Measurements from ENCODE around the gene PSAT1. TPM values are rescaled to one million over a fixed set of nuclear protein-coding genes. Genes with fewer than 3 reads are reported as not detected.

PSAT1 gene
- 261 and 357 TPM in 2 replicates for total RNA-seq (ENCODE audit: low replicate concordance)

- Histone ChIP-seq H3F3A (ENCODE audit: low read depth) (peaks cover 14% of the 10 kb centered on the region), H3K4me3 (peak within 1 kb of the TSS; percentile 82), H3K79me2 (ENCODE audit: low read depth) (peaks cover 52% of the 10 kb centered on the region), H3K9ac (peak within 1 kb of the TSS; percentile 69), H3K36me3 (peaks cover 21% of the 10 kb centered on the region), H3K27ac (peak within 1 kb of the TSS; percentile 84), H3K9me3 (ENCODE audit: low read depth) (no peaks in the 10 kb centered on the region), H2AFZ (replicated peaks) (peak within 1 kb of the TSS; percentile 81), H3K4me2 (peak within 1 kb of the TSS; percentile 90), H4K20me1 (ENCODE audit: low read depth) (peaks cover 9% of the 10 kb centered on the region), H3K27me3 (no peaks in the 10 kb centered on the region), H3K4me1 (peaks cover 15% of the 10 kb centered on the region)
- Mint-ChIP-seq H3K36me3 (peaks cover 18% of the 10 kb centered on the region), H3K4me3 (peak within 1 kb of the TSS; percentile 98), H3K4me1 (peaks cover 34% of the 10 kb centered on the region), H3K9me3 (no peaks in the 10 kb centered on the region), H3K27me3 (ENCODE audit: insufficient read depth, low read depth) (peaks cover 3% of the 10 kb centered on the region), H3K27ac (peak within 1 kb of the TSS; percentile 97)
- peak; percentile 97 for DNase-seq (ENCODE audit: low spot score)
- TF ChIP-seq EZH2 (IDR thresholded peaks at IDR 0.05): no peak
- TF ChIP-seq, protein P1, sequence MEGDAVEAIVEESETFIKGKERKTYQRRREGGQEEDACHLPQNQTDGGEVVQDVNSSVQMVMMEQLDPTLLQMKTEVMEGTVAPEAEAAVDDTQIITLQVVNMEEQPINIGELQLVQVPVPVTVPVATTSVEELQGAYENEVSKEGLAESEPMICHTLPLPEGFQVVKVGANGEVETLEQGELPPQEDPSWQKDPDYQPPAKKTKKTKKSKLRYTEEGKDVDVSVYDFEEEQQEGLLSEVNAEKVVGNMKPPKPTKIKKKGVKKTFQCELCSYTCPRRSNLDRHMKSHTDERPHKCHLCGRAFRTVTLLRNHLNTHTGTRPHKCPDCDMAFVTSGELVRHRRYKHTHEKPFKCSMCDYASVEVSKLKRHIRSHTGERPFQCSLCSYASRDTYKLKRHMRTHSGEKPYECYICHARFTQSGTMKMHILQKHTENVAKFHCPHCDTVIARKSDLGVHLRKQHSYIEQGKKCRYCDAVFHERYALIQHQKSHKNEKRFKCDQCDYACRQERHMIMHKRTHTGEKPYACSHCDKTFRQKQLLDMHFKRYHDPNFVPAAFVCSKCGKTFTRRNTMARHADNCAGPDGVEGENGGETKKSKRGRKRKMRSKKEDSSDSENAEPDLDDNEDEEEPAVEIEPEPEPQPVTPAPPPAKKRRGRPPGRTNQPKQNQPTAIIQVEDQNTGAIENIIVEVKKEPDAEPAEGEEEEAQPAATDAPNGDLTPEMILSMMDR (IDR thresholded peaks at IDR 0.05): peak; percentile 13
These were observed at the start of gene PSAT1 for GRCh38 chr9:78296893-78297671. Gene PSAT1 (plus strand): TSS chr9:78297125. CDS start chr9:78297211, 86 bp downstream.

DNA sequence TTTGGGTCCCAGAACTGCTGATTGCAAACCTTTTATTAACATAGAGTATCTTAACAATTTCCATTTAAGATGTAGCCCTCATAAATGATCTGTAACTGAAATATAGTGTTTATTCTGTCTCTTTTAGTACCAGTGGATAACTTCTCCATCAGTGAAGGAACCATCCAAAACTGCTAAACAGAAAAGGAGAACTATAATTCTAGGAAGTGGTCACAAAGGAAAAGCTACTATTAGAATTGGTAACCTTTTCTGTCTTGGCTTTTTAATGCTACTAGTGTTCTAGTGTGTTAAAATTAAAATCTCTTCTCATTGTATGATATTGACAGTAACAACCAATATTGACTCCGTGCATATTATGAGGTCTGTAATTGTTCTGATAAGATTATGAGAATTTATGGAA is 48.3 kb upstream of the PSAT1 start:
- Histone ChIP-seq H3F3A (ENCODE audit: low read depth) (no peaks in the 10 kb centered on the region), H4K20me1 (ENCODE audit: low read depth) (no peaks in the 10 kb centered on the region), H2AFZ (replicated peaks) (no peak overlapping the region), H3K4me2 (no peak overlapping the region), H3K4me3 (no peak overlapping the region), H3K27ac (no peak overlapping the region), H3K9me3 (ENCODE audit: low read depth) (no peaks in the 10 kb centered on the region), H3K9ac (no peak overlapping the region), H3K27me3 (no peaks in the 10 kb centered on the region), H3K4me1 (no peaks in the 10 kb centered on the region), H3K79me2 (ENCODE audit: low read depth) (no peaks in the 10 kb centered on the region), H3K36me3 (peaks cover 43% of the 10 kb centered on the region)
- peaks cover 25% of the 10 kb centered on the region for H3K36me3 Mint-ChIP-seq
- H3K9me3 Mint-ChIP-seq: no peaks in the 10 kb centered on the region
- no peaks in the 10 kb centered on the region for H3K4me1 Mint-ChIP-seq
- H3K4me3 Mint-ChIP-seq: no peak overlapping the region
- H3K27ac Mint-ChIP-seq: no peak overlapping the region
- no peaks in the 10 kb centered on the region for H3K27me3 Mint-ChIP-seq (ENCODE audit: insufficient read depth, low read depth)
- no peak for DNase-seq (ENCODE audit: low spot score)
- TF ChIP-seq, protein P1 (IDR thresholded peaks at IDR 0.05): no peak
- TF ChIP-seq EZH2phosphoT487 (IDR thresholded peaks at IDR 0.05): no peak
- no peak for TF ChIP-seq EZH2 (IDR thresholded peaks at IDR 0.05)

DNA sequence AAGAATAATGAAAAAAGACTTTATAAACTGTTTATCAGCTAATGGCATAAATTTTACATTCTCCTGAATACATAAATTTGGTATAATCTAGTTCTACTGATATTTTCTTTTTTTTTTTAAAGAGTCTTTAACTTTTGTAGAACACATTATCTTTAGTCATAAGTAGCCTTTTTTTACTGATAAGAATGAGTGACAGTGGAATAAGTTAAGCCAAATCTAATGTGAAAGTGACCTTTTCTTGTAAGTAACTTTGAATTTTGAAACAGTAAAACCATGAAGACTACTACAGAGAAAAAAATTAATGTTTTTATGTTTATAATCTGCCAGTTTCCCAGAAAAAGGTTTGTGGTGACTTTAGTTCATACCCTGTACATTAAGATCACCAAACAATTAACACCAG is 47.4 kb upstream of the PSAT1 start:
- Mint-ChIP-seq H3K36me3 (peaks cover 25% of the 10 kb centered on the region), H3K9me3 (no peaks in the 10 kb centered on the region), H3K4me3 (no peak overlapping the region), H3K27ac (no peak overlapping the region), H3K4me1 (no peaks in the 10 kb centered on the region), H3K27me3 (ENCODE audit: insufficient read depth, low read depth) (no peaks in the 10 kb centered on the region)
- Histone ChIP-seq H3K27ac (no peak overlapping the region), H3F3A (ENCODE audit: low read depth) (no peaks in the 10 kb centered on the region), H3K27me3 (no peaks in the 10 kb centered on the region), H3K9ac (no peak overlapping the region), H3K4me1 (no peaks in the 10 kb centered on the region), H4K20me1 (ENCODE audit: low read depth) (no peaks in the 10 kb centered on the region), H3K4me2 (no peak overlapping the region), H3K79me2 (ENCODE audit: low read depth) (no peaks in the 10 kb centered on the region), H3K4me3 (no peak overlapping the region), H3K9me3 (ENCODE audit: low read depth) (no peaks in the 10 kb centered on the region), H3K36me3 (peaks cover 41% of the 10 kb centered on the region), H2AFZ (replicated peaks) (no peak overlapping the region)
- no peak for DNase-seq (ENCODE audit: low spot score)
- TF ChIP-seq EZH2phosphoT487 (IDR thresholded peaks at IDR 0.05) (no peak), EZH2 (IDR thresholded peaks at IDR 0.05) (no peak)
- TF ChIP-seq, protein P1 (IDR thresholded peaks at IDR 0.05): no peak
